ENCODE results near the gene TEX264. TPM values are rescaled to one million over a fixed set of nuclear protein-coding genes. Genes with fewer than 3 reads are reported as not detected.

TEX264 gene
- total RNA-seq, 2 experiments from 2014 or later: 45.6 to 50.3 TPM

- Histone ChIP-seq H3K27ac (ENCODE audit: low read depth, low read length, poor library complexity, severe bottlenecking) (no peak overlapping the region), H2AFZ (ENCODE audit: low read length) (no peak overlapping the region), H3K9me2 (ENCODE audit: insufficient read depth, low read length) (no peaks in the 10 kb centered on the region), H3K4me3 (ENCODE audit: low read depth, low read length, poor library complexity, severe bottlenecking) (no peak overlapping the region), H4K20me1 (ENCODE audit: insufficient read depth, low read length) (no peaks in the 10 kb centered on the region), H3K36me3 (ENCODE audit: insufficient read depth, low read length) (no peaks in the 10 kb centered on the region), H3K79me2 (ENCODE audit: insufficient read depth, low read depth, low read length) (no peaks in the 10 kb centered on the region), H3K4me2 (ENCODE audit: low read length) (no peak overlapping the region), H3K9me3 (ENCODE audit: low read length) (no peaks in the 10 kb centered on the region), H3K4me1 (ENCODE audit: insufficient read depth, low read length, poor library complexity, severe bottlenecking) (peaks cover 8% of the 10 kb centered on the region)
- intact Hi-C loops (cut with micrococcal nuclease; ENCODE audit: unreplicated experiment): no loop called here
- ChIA-PET CTCF (ENCODE audit: unreplicated experiment) (no interaction called here), POLR2A (no interaction called here)
- BruUV-seq (replicated peaks): no TSS peak
- DNase-seq (ENCODE audit: low spot score): no peak
- no peak for TF ChIP-seq EZH2phosphoT487 (IDR thresholded peaks at IDR 0.05; ENCODE audit: borderline replicate concordance, low read depth, low read length)
- TF ChIP-seq CTCF (conservative IDR thresholded peaks at IDR 0.05; ENCODE audit: low read length): no peak
Measured at GRCh38 chr3:51716805-51717204, 45.8 kb downstream of the TEX264 start.

GRCh38 chr3:51717446-51717845 lies 46.4 kb downstream of the TEX264 start:
- Histone ChIP-seq H4K20me1 (ENCODE audit: insufficient read depth, low read length) (no peaks in the 10 kb centered on the region), H3K9me3 (ENCODE audit: low read length) (no peaks in the 10 kb centered on the region), H2AFZ (ENCODE audit: low read length) (no peak overlapping the region), H3K79me2 (ENCODE audit: insufficient read depth, low read depth, low read length) (no peaks in the 10 kb centered on the region), H3K4me2 (ENCODE audit: low read length) (no peak overlapping the region), H3K9me2 (ENCODE audit: insufficient read depth, low read length) (no peaks in the 10 kb centered on the region), H3K4me1 (ENCODE audit: insufficient read depth, low read length, poor library complexity, severe bottlenecking) (peaks cover 10% of the 10 kb centered on the region), H3K4me3 (ENCODE audit: low read depth, low read length, poor library complexity, severe bottlenecking) (no peak overlapping the region), H3K36me3 (ENCODE audit: insufficient read depth, low read length) (no peaks in the 10 kb centered on the region), H3K27ac (ENCODE audit: low read depth, low read length, poor library complexity, severe bottlenecking) (no peak overlapping the region)
- ChIA-PET POLR2A (no interaction called here), CTCF (ENCODE audit: unreplicated experiment) (no interaction called here)
- no peak for TF ChIP-seq EZH2phosphoT487 (IDR thresholded peaks at IDR 0.05; ENCODE audit: borderline replicate concordance, low read depth, low read length)
- no peak for TF ChIP-seq CTCF (conservative IDR thresholded peaks at IDR 0.05; ENCODE audit: low read length)
- BruUV-seq (replicated peaks): no TSS peak
- no peak for DNase-seq (ENCODE audit: low spot score)
- intact Hi-C loops (cut with micrococcal nuclease; ENCODE audit: unreplicated experiment): no loop called here

- intact Hi-C loops (cut with micrococcal nuclease; ENCODE audit: unreplicated experiment): no loop called here
- ChIA-PET POLR2A (no interaction called here), CTCF (ENCODE audit: unreplicated experiment) (no interaction called here)
- no peaks in the 10 kb centered on the region for H3K79me2 ChIP-seq (ENCODE audit: insufficient read depth, low read depth, low read length)
- TF ChIP-seq EZH2phosphoT487 (IDR thresholded peaks at IDR 0.05; ENCODE audit: borderline replicate concordance, low read depth, low read length): no peak
- TF ChIP-seq CTCF (conservative IDR thresholded peaks at IDR 0.05; ENCODE audit: low read length): no peak
- no peak overlapping the region for H3K4me2 ChIP-seq (ENCODE audit: low read length)
- H3K4me1 ChIP-seq (ENCODE audit: insufficient read depth, low read length, poor library complexity, severe bottlenecking): peaks cover 10% of the 10 kb centered on the region
- BruUV-seq (replicated peaks): no TSS peak
- H3K9me3 ChIP-seq (ENCODE audit: low read length): no peaks in the 10 kb centered on the region
- H3K27ac ChIP-seq (ENCODE audit: low read depth, low read length, poor library complexity, severe bottlenecking): no peak overlapping the region
- H2AFZ ChIP-seq (ENCODE audit: low read length): no peak overlapping the region
- no peaks in the 10 kb centered on the region for H4K20me1 ChIP-seq (ENCODE audit: insufficient read depth, low read length)
- no peak overlapping the region for H3K4me3 ChIP-seq (ENCODE audit: low read depth, low read length, poor library complexity, severe bottlenecking)
- no peaks in the 10 kb centered on the region for H3K9me2 ChIP-seq (ENCODE audit: insufficient read depth, low read length)
- H3K36me3 ChIP-seq (ENCODE audit: insufficient read depth, low read length): no peaks in the 10 kb centered on the region
- no peak for DNase-seq (ENCODE audit: low spot score)
Measured at GRCh38 chr3:51717947-51718346, 46.9 kb downstream of the TEX264 start.
